WTC11 (cell line): ENCODE results near the gene CRADD. TPM values are rescaled to one million over a fixed set of nuclear protein-coding genes. Genes with fewer than 3 reads are reported as not detected.

Source experiments
- ATAC-seq: fragments of 200-7000 bp; cut with Tn5 transposase; 2 replicates; pipeline ENCODE4 v1.10.0; 2021; ENCODE audit warnings: mild to moderate bottlenecking, moderate library complexity
- CTCF ChIA-PET: fragments of 300-600 bp; sonication (Branson Sonifier 250); formaldehyde crosslinking; loops from one replicate; lab custom pipeline; 2021; ENCODE audit warnings: antibody characterized with exemption; lab: Charles Lee
- POLR2A ChIA-PET: fragments of 350-600 bp; sonication (Branson Sonifier 250); formaldehyde crosslinking; loops from one replicate; lab custom pipeline; 2021; ENCODE audit warnings: antibody characterized with exemption; lab: Charles Lee
- DNase-seq: peaks from one replicate; pipeline ENCODE4 v3.0.0; 2021; ENCODE audit warnings: low spot score
- H3K27ac Mint-ChIP-seq: 2 replicates; pipeline ENCODE4 v1.8.0; 2021; ENCODE audit warnings: mixed read lengths
- H3K27me3 Mint-ChIP-seq: 2 replicates; pipeline ENCODE4 v1.8.0; 2021; ENCODE audit warnings: low read depth, mild to moderate bottlenecking, moderate library complexity, mixed read lengths
- H3K36me3 Mint-ChIP-seq: 2 replicates; pipeline ENCODE4 v1.8.0; 2021; ENCODE audit warnings: mixed read lengths
- H3K4me1 Mint-ChIP-seq: 2 replicates; pipeline ENCODE4 v1.8.0; 2022; ENCODE audit warnings: mixed read lengths
- H3K4me3 Mint-ChIP-seq: 2 replicates; pipeline ENCODE4 v1.8.0; 2021; ENCODE audit warnings: mild to moderate bottlenecking, moderate library complexity, mixed read lengths
- H3K9me3 Mint-ChIP-seq: 2 replicates; pipeline ENCODE4 v1.8.0; 2021; ENCODE audit warnings: mixed read lengths
- EMX1 ChIP-seq: fragments of 250-450 bp; sonication (Bioruptor Pico); IDR thresholded peaks from 2 replicates; pipeline ENCODE4 v1.8.0; 2021; ENCODE audit warnings: mild to moderate bottlenecking
- GRHL2 ChIP-seq: fragments of 250-450 bp; sonication (Bioruptor Pico); IDR thresholded peaks from 2 replicates; pipeline ENCODE4 v1.8.0; 2022; ENCODE audit warnings: mild to moderate bottlenecking, moderate library complexity; ENCODE audit not compliant: insufficient replicate concordance, severe bottlenecking
- MYBL2 ChIP-seq: sonication (generic); formaldehyde crosslinking; IDR thresholded peaks from 2 replicates; pipeline ENCODE4 v1.8.1; 2023; ENCODE audit warnings: mild to moderate bottlenecking, moderate library complexity, missing genetic modification reagents
- NR2C2 ChIP-seq: sonication (generic); formaldehyde crosslinking; IDR thresholded peaks from 2 replicates; pipeline ENCODE4 v1.8.0; 2022; ENCODE audit warnings: mild to moderate bottlenecking, missing genetic modification reagents
- OVOL2 ChIP-seq: fragments of 250-450 bp; sonication (Bioruptor Pico); IDR thresholded peaks from 2 replicates; pipeline ENCODE4 v1.9.0; 2021; ENCODE audit warnings: mild to moderate bottlenecking, borderline replicate concordance
- ZNF219 ChIP-seq: sonication (generic); formaldehyde crosslinking; IDR thresholded peaks from 2 replicates; pipeline ENCODE4 v1.8.0; 2023; ENCODE audit warnings: missing genetic modification reagents, mild to moderate bottlenecking, borderline replicate concordance
- ZNF423 ChIP-seq: fragments of 250-450 bp; sonication (Bioruptor Pico); IDR thresholded peaks from 2 replicates; pipeline ENCODE4 v2.1.2; 2022; ENCODE audit warnings: mild to moderate bottlenecking, moderate library complexity
- total RNA-seq: library from RNA; stranded (reverse); gene quantifications from 3 replicates; pipeline ENCODE4 v1.2.3, GENCODE V29; 2021
- TF ChIP-seq, protein P1 (sequence below): sonication (generic); formaldehyde crosslinking; IDR thresholded peaks from 2 replicates; pipeline ENCODE4 v1.8.0; 2022; ENCODE audit warnings: mild to moderate bottlenecking, missing genetic modification reagents
- TF ChIP-seq, protein P2 (sequence below): fragments of 250-450 bp; sonication (Bioruptor Pico); IDR thresholded peaks from 2 replicates; pipeline ENCODE4 v2.1.2; 2022; ENCODE audit warnings: mild to moderate bottlenecking, moderate library complexity
- TF ChIP-seq, protein P3 (sequence below): fragments of 250-450 bp; sonication (Bioruptor Pico); IDR thresholded peaks from 2 replicates; pipeline ENCODE4 v1.9.0; 2021; ENCODE audit warnings: mild to moderate bottlenecking, borderline replicate concordance
- TF ChIP-seq, protein P4 (sequence below): sonication (generic); formaldehyde crosslinking; conservative IDR thresholded peaks from 2 replicates; pipeline ENCODE4 v1.8.1; 2022; ENCODE audit warnings: mild to moderate bottlenecking, missing genetic modification reagents
- TF ChIP-seq, protein P5 (sequence below): sonication (generic); formaldehyde crosslinking; IDR thresholded peaks from 2 replicates; pipeline ENCODE4 v1.8.0; 2023; ENCODE audit warnings: mild to moderate bottlenecking, missing genetic modification reagents
- TF ChIP-seq, protein P6 (sequence below): fragments of 200-600 bp; IDR thresholded peaks from 2 replicates; pipeline ENCODE4 v1.8.0; 2022; ENCODE audit warnings: antibody characterized with exemption
- TF ChIP-seq, protein P7 (sequence below): sonication (generic); formaldehyde crosslinking; IDR thresholded peaks from 2 replicates; pipeline ENCODE4 v1.8.1; 2022; ENCODE audit warnings: low read depth, mild to moderate bottlenecking, moderate library complexity, missing genetic modification reagents, borderline replicate concordance

CRADD gene
- total RNA-seq, 1 experiment from 2014 or later: 11.6 TPM

DNA sequence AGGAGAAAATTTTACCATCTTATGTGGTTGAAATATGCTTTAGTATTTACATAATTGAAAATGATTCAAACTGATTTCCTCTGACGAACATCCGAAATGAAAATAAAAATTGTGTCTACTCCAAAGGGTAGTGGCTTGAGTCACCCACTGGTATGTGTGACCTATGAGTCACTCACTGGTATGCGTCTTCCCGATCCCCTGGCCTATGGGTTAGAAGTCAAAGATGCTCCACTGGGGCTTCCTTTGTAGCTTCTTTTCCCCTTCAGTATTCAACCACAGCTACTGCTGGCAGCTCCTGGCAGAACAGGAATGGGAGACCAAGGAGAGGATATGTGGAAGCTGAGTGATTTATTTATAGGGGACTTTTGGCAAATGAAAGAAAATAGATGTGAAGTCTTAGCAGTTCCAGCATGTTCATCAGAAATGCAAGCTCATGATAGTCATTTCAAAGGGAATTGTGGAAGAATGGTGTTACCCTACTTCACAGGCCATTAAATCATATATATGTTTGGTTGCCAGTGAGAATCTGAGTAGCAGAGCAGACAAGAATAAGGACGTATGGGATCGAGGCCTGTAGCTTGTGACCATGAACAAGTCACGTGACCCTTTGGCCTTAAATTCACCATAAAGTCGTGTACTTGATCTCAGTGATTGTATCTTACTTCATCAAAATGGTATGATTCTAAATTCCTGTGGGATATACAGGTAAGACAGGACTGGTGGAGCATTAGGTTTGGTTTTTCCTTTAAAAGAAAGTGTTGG, 108.3 kb downstream of the CRADD start:
- POLR2A ChIA-PET: no interaction called here
- H3K9me3 Mint-ChIP-seq: peaks cover 15% of the 10 kb centered on the region
- 0 out of 2 replicates have a peak overlapping the region, but pooled peaks have one; percentile 30 for H3K27ac Mint-ChIP-seq
- peaks cover 3% of the 10 kb centered on the region for H3K36me3 Mint-ChIP-seq
- ATAC-seq (peak; percentile 73), DNase-seq (no peak)
- CTCF ChIA-PET: interaction anchor here (0.9 to 1.4 kb wide), 5 partner anchors 17 to 317 kb away, joined by 3 to 5 read pairs (median 3); no protein-coding TSS in a partner anchor
- H3K27me3 Mint-ChIP-seq: no peaks in the 10 kb centered on the region
- no peak for TF ChIP-seq OVOL2 (CRISPR knock-in tag)
- no peak for TF ChIP-seq ZNF423 (CRISPR knock-in tag)
- TF ChIP-seq, protein P1, sequence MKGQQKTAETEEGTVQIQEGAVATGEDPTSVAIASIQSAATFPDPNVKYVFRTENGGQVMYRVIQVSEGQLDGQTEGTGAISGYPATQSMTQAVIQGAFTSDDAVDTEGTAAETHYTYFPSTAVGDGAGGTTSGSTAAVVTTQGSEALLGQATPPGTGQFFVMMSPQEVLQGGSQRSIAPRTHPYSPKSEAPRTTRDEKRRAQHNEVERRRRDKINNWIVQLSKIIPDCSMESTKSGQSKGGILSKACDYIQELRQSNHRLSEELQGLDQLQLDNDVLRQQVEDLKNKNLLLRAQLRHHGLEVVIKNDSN: no peak
- TF ChIP-seq, protein P2, sequence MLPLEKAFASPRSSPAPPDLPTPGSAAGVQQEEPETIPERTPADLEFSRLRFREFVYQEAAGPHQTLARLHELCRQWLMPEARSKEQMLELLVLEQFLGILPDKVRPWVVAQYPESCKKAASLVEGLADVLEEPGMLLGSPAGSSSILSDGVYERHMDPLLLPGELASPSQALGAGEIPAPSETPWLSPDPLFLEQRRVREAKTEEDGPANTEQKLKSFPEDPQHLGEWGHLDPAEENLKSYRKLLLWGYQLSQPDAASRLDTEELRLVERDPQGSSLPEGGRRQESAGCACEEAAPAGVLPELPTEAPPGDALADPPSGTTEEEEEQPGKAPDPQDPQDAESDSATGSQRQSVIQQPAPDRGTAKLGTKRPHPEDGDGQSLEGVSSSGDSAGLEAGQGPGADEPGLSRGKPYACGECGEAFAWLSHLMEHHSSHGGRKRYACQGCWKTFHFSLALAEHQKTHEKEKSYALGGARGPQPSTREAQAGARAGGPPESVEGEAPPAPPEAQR (CRISPR knock-in tag): no peak
- TF ChIP-seq, protein P3, sequence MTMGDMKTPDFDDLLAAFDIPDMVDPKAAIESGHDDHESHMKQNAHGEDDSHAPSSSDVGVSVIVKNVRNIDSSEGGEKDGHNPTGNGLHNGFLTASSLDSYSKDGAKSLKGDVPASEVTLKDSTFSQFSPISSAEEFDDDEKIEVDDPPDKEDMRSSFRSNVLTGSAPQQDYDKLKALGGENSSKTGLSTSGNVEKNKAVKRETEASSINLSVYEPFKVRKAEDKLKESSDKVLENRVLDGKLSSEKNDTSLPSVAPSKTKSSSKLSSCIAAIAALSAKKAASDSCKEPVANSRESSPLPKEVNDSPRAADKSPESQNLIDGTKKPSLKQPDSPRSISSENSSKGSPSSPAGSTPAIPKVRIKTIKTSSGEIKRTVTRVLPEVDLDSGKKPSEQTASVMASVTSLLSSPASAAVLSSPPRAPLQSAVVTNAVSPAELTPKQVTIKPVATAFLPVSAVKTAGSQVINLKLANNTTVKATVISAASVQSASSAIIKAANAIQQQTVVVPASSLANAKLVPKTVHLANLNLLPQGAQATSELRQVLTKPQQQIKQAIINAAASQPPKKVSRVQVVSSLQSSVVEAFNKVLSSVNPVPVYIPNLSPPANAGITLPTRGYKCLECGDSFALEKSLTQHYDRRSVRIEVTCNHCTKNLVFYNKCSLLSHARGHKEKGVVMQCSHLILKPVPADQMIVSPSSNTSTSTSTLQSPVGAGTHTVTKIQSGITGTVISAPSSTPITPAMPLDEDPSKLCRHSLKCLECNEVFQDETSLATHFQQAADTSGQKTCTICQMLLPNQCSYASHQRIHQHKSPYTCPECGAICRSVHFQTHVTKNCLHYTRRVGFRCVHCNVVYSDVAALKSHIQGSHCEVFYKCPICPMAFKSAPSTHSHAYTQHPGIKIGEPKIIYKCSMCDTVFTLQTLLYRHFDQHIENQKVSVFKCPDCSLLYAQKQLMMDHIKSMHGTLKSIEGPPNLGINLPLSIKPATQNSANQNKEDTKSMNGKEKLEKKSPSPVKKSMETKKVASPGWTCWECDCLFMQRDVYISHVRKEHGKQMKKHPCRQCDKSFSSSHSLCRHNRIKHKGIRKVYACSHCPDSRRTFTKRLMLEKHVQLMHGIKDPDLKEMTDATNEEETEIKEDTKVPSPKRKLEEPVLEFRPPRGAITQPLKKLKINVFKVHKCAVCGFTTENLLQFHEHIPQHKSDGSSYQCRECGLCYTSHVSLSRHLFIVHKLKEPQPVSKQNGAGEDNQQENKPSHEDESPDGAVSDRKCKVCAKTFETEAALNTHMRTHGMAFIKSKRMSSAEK: no peak
- TF ChIP-seq, protein P4, sequence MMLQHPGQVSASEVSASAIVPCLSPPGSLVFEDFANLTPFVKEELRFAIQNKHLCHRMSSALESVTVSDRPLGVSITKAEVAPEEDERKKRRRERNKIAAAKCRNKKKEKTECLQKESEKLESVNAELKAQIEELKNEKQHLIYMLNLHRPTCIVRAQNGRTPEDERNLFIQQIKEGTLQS (CRISPR knock-in tag): no peak
- TF ChIP-seq, protein P5, sequence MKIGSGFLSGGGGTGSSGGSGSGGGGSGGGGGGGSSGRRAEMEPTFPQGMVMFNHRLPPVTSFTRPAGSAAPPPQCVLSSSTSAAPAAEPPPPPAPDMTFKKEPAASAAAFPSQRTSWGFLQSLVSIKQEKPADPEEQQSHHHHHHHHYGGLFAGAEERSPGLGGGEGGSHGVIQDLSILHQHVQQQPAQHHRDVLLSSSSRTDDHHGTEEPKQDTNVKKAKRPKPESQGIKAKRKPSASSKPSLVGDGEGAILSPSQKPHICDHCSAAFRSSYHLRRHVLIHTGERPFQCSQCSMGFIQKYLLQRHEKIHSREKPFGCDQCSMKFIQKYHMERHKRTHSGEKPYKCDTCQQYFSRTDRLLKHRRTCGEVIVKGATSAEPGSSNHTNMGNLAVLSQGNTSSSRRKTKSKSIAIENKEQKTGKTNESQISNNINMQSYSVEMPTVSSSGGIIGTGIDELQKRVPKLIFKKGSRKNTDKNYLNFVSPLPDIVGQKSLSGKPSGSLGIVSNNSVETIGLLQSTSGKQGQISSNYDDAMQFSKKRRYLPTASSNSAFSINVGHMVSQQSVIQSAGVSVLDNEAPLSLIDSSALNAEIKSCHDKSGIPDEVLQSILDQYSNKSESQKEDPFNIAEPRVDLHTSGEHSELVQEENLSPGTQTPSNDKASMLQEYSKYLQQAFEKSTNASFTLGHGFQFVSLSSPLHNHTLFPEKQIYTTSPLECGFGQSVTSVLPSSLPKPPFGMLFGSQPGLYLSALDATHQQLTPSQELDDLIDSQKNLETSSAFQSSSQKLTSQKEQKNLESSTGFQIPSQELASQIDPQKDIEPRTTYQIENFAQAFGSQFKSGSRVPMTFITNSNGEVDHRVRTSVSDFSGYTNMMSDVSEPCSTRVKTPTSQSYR (CRISPR knock-in tag): no peak
- no peak for TF ChIP-seq MYBL2
- H3K4me3 Mint-ChIP-seq: no peak overlapping the region
- H3K4me1 Mint-ChIP-seq: peaks cover 27% of the 10 kb centered on the region

DNA sequence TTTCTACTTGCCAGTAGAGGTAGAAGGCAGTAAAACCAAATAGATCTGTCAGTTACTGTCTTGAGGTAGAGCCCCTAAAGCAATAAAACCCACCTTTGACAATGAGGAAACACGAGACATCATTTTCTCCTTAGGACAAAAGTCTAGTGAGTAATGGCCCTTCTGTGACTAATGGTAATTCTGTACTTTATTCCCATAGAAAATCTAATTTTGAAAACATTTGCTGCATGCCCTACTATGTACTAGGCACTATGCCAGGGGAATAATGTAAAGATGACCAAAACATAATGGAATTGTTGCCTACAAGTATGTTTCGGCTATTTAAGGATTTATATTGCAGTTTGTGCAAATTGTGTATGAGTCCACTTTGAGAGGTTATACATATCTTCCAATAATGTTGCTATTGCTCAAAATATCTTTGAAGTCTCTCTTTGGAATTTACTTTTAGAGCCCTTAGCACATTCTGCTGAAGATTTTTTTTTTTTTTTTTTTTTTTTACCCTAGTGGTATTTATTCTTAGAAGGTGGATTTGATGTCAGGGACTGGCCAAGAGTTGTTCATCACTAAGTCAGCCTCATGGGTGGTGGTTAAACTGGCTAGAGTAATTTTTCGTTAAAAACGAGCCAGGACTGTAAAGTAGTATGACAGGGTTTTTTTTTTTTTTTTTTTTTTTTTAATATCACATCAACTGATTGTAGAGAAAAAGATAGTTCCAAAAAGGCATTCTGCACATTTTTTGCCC, 109.7 kb downstream of the CRADD start:
- peaks cover 27% of the 10 kb centered on the region for H3K4me1 Mint-ChIP-seq
- TF ChIP-seq, protein P5 (CRISPR knock-in tag): no peak
- TF ChIP-seq ZNF219 (CRISPR knock-in tag) (no peak), GRHL2 (no peak), EMX1 (CRISPR knock-in tag) (no peak), NR2C2 (no peak)
- TF ChIP-seq, protein P6, sequence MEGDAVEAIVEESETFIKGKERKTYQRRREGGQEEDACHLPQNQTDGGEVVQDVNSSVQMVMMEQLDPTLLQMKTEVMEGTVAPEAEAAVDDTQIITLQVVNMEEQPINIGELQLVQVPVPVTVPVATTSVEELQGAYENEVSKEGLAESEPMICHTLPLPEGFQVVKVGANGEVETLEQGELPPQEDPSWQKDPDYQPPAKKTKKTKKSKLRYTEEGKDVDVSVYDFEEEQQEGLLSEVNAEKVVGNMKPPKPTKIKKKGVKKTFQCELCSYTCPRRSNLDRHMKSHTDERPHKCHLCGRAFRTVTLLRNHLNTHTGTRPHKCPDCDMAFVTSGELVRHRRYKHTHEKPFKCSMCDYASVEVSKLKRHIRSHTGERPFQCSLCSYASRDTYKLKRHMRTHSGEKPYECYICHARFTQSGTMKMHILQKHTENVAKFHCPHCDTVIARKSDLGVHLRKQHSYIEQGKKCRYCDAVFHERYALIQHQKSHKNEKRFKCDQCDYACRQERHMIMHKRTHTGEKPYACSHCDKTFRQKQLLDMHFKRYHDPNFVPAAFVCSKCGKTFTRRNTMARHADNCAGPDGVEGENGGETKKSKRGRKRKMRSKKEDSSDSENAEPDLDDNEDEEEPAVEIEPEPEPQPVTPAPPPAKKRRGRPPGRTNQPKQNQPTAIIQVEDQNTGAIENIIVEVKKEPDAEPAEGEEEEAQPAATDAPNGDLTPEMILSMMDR: no peak
- TF ChIP-seq, protein P7, sequence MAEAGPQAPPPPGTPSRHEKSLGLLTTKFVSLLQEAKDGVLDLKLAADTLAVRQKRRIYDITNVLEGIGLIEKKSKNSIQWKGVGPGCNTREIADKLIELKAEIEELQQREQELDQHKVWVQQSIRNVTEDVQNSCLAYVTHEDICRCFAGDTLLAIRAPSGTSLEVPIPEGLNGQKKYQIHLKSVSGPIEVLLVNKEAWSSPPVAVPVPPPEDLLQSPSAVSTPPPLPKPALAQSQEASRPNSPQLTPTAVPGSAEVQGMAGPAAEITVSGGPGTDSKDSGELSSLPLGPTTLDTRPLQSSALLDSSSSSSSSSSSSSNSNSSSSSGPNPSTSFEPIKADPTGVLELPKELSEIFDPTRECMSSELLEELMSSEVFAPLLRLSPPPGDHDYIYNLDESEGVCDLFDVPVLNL: no peak

More for the DNA sequence above, 109.7 kb downstream of the CRADD start:
- H3K9me3 Mint-ChIP-seq: peaks cover 11% of the 10 kb centered on the region
- ChIA-PET POLR2A (no interaction called here), CTCF (interaction anchor here (0.6 to 1.4 kb wide), 2 partner anchors 204 to 288 kb away, joined by 3 to 5 read pairs; no protein-coding TSS in a partner anchor)
- DNase-seq (no peak), ATAC-seq (no peak)
- no peaks in the 10 kb centered on the region for H3K27me3 Mint-ChIP-seq
- H3K4me3 Mint-ChIP-seq: no peak overlapping the region
- peaks cover 3% of the 10 kb centered on the region for H3K36me3 Mint-ChIP-seq
- H3K27ac Mint-ChIP-seq: no peak overlapping the region
